Breast epithelium (tissue), 4 donors: ENCODE results near the gene TMEM141. TPM values are rescaled to one million over a fixed set of nuclear protein-coding genes. Genes with fewer than 3 reads are reported as not detected.
"Not testable (repeated sequence)": the region's sequence is repeated elsewhere in the genome, so short reads cannot be mapped to it uniquely, and the experiment has no call there.

ENCODE experiments used
- DNase-seq, 2 donors: peaks; one replicate each; pipeline ENCODE4 v3.0.0-alpha.2; 2019; ENCODE audit warnings: low spot score in 2 of 2
- H3K27ac ChIP-seq, 2 donors: fragments of 200-600 bp; sonication (generic) in 1 of 2; one replicate each; pipeline ENCODE4 v1.5.1; 2016 to 2019; ENCODE audit warnings: mild to moderate bottlenecking in 1 of 2
- H3K27me3 ChIP-seq, 2 donors: fragments of 200-600 bp; sonication (generic) in 1 of 2; one replicate each; pipeline versions ENCODE4 v1.5.1 to v1.6.0; 2017 to 2019; ENCODE audit warnings: control low read depth in 1 of 2, mild to moderate bottlenecking in 1 of 2
- H3K36me3 ChIP-seq: fragments of 200-600 bp; one replicate; pipeline ENCODE4 v1.5.1; 2019
- H3K4me1 ChIP-seq, 2 donors: fragments of 200-600 bp; sonication (generic); one replicate each; pipeline ENCODE4 v1.5.1; 2016 to 2019; ENCODE audit warnings: control low read depth in 1 of 2
- H3K4me3 ChIP-seq, 3 donors: fragments of 200-600 bp; sonication (generic); 1 replicate in 2 of 3; 2 replicates in 1 of 3; pipeline ENCODE4 v1.5.1; 2016 to 2019; ENCODE audit warnings: mild to moderate bottlenecking in 3 of 3, moderate library complexity in 2 of 3
- H3K9me3 ChIP-seq, 2 donors: fragments of 200-600 bp; sonication (generic) in 1 of 2; one replicate each; pipeline ENCODE4 v1.5.1; 2016 to 2019; ENCODE audit warnings: control low read depth in 1 of 2
- CTCF ChIP-seq, 3 donors: fragments of 450-650 bp; IDR thresholded peaks; one replicate each; pipeline ENCODE4 v1.5.1; 2016 to 2017; ENCODE audit warnings: antibody characterized with exemption in 3 of 3, mild to moderate bottlenecking in 3 of 3, moderate library complexity in 3 of 3
- POLR2A ChIP-seq: fragments of 450-650 bp; IDR thresholded peaks from one replicate; pipeline ENCODE4 v1.6.1; 2016; ENCODE audit warnings: antibody characterized with exemption, mild to moderate bottlenecking, moderate library complexity
- POLR2AphosphoS5 ChIP-seq, 3 donors: sonication (generic); formaldehyde crosslinking; IDR thresholded peaks; one replicate each; pipeline ENCODE4 v1.6.1; 2017; ENCODE audit warnings: antibody characterized with exemption in 3 of 3
- intact Hi-C: fragments of 100-400 bp; cut with DNase I; formaldehyde crosslinking; loops from one replicate; pipeline ENCODE4 v1.15.1; 2023; ENCODE audit warnings: low total_unique reads
- total RNA-seq, 3 donors: library from RNA; depleted of rRNA; stranded (reverse); fragments of >200 nt; gene quantifications; one replicate each; pipeline ENCODE4 v1.1.0, GENCODE V29; 2016

TMEM141 gene
- total RNA-seq, 3 donors from 2014 or later = 85.8 to 121 (median 103) TPM

- H3K4me1 ChIP-seq = peaks cover 0 to 17% of the 10 kb centered on the region in 2 donors
- no peaks in the 10 kb centered on the region for H3K36me3 ChIP-seq
- H3K4me3 ChIP-seq = no peak overlapping the region
- no peak overlapping the region for H3K27ac ChIP-seq
- no peak for DNase-seq
- H3K27me3 ChIP-seq = peaks cover 0 to 10% of the 10 kb centered on the region in 2 donors
- no peaks in the 10 kb centered on the region for H3K9me3 ChIP-seq
- TF ChIP-seq POLR2AphosphoS5 (IDR thresholded peaks at IDR 0.05) (no peak), POLR2A (no peak), CTCF (IDR thresholded peaks at IDR 0.05) (no peak)
- intact Hi-C loops = no loop called here
Observed at GRCh38 chr9:136795000-136795348, 3.8 kb downstream of the TMEM141 start.

GRCh38 chr9:136796238-136796774, 5.2 kb downstream of the TMEM141 start, which contains the start of gene CCDC183:
TSS of gene CCDC183 (plus strand) at chr9:136796338. CDS start at chr9:136796398, 60 bp downstream.
- peaks cover 0 to 18% of the 10 kb centered on the region in 2 donors for H3K4me1 ChIP-seq
- H3K36me3 ChIP-seq = no peaks in the 10 kb centered on the region
- H3K27me3 ChIP-seq = peaks cover 0 to 10% of the 10 kb centered on the region in 2 donors
- H3K27ac ChIP-seq = no peak within 1 kb of the TSS
- intact Hi-C loops = no loop called here
- H3K9me3 ChIP-seq = no peaks in the 10 kb centered on the region
- no peak for TF ChIP-seq CTCF (IDR thresholded peaks at IDR 0.05)
- no peak for TF ChIP-seq POLR2AphosphoS5 (IDR thresholded peaks at IDR 0.05)
- no peak for TF ChIP-seq POLR2A
- no peak for DNase-seq
- no peak within 1 kb of the TSS for H3K4me3 ChIP-seq

- DNase-seq, H3K9me3 ChIP-seq, H3K27ac ChIP-seq, intact Hi-C loops, H3K36me3 ChIP-seq, H3K4me3 ChIP-seq: not testable (repeated sequence)
- H3K4me1 ChIP-seq = peaks cover 0 to 18% of the 10 kb centered on the region in 2 donors
- H3K27me3 ChIP-seq = peaks cover 0 to 10% of the 10 kb centered on the region in 2 donors
Observed at GRCh38 chr9:136796775-136797347, 5.7 kb downstream of the TMEM141 start.

- no peaks in the 10 kb centered on the region for H3K9me3 ChIP-seq
- H3K27me3 ChIP-seq = peaks cover 0 to 10% of the 10 kb centered on the region in 2 donors
- no peaks in the 10 kb centered on the region for H3K36me3 ChIP-seq
- intact Hi-C loops = no loop called here
- H3K27ac ChIP-seq = peak overlapping the region in 1 of 2 donors; percentile 13
- H3K4me3 ChIP-seq = peak overlapping the region in 2 of 3 donors; percentile 53 to 65
- DNase-seq = no peak
- TF ChIP-seq CTCF (IDR thresholded peaks at IDR 0.05) (no peak), POLR2AphosphoS5 (IDR thresholded peaks at IDR 0.05) (no peak), POLR2A (no peak)
- H3K4me1 ChIP-seq = peaks cover 0 to 18% of the 10 kb centered on the region in 2 donors
Observed at GRCh38 chr9:136798708-136799078, 7.5 kb downstream of the TMEM141 start.

- Histone ChIP-seq H3K9me3 (no peaks in the 10 kb centered on the region), H3K4me1 (peaks cover 0 to 18% of the 10 kb centered on the region in 2 donors), H3K4me3 (peak overlapping the region in 2 of 3 donors; percentile 53 to 65), H3K36me3 (no peaks in the 10 kb centered on the region), H3K27me3 (peaks cover 0 to 10% of the 10 kb centered on the region in 2 donors), H3K27ac (peak overlapping the region; percentile 13 to 23)
- peak in 1 of 2 donors; percentile 84 for DNase-seq
- TF ChIP-seq POLR2AphosphoS5 (IDR thresholded peaks at IDR 0.05) = no peak
- TF ChIP-seq CTCF (IDR thresholded peaks at IDR 0.05) = no peak
- no peak for TF ChIP-seq POLR2A
- intact Hi-C loops = no loop called here
Observed at GRCh38 chr9:136799079-136799853, 8.1 kb downstream of the TMEM141 start.
